D341Med (cell line): Measurements from ENCODE around the gene N4BP2L2.

Source experiments
- DNase-seq: peaks from one replicate; pipeline ENCODE4 v3.0.0; 2012; ENCODE audit warnings: low spot score

The N4BP2L2 gene

GRCh38 chr13:32530841-32531253 is 7.7 kb downstream of the N4BP2L2 start:
- no peak for DNase-seq

- no peak for DNase-seq
These were observed 10.2 kb downstream of the N4BP2L2 start for GRCh38 chr13:32528358-32528757.

- DNase-seq: no peak
These were observed 11.4 kb downstream of the N4BP2L2 start for GRCh38 chr13:32527151-32527550.

GRCh38 chr13:32525766-32526165 is 12.8 kb downstream of the N4BP2L2 start:
- DNase-seq: no peak

GRCh38 chr13:32515246-32515645 is 23.3 kb downstream of the N4BP2L2 start:
- DNase-seq: no peak

GRCh38 chr13:32511482-32511881 is 27.1 kb downstream of the N4BP2L2 start:
- no peak for DNase-seq

GRCh38 chr13:32504876-32505275 is 33.7 kb downstream of the N4BP2L2 start:
- no peak for DNase-seq

GRCh38 chr13:32504263-32504662 is 34.3 kb downstream of the N4BP2L2 start:
- no peak for DNase-seq

- DNase-seq: no peak
These were observed 34.9 kb downstream of the N4BP2L2 start for GRCh38 chr13:32503727-32504126.

GRCh38 chr13:32501064-32501463 is 37.5 kb downstream of the N4BP2L2 start:
- DNase-seq: no peak

- no peak for DNase-seq
These were observed 38.9 kb downstream of the N4BP2L2 start for GRCh38 chr13:32499538-32500210.

- DNase-seq: no peak
These were observed 41.0 kb downstream of the N4BP2L2 start for GRCh38 chr13:32497589-32497988.

GRCh38 chr13:32496599-32497160 is 41.9 kb downstream of the N4BP2L2 start:
- no peak for DNase-seq

- DNase-seq: no peak
These were observed 42.8 kb downstream of the N4BP2L2 start for GRCh38 chr13:32495841-32496240.

GRCh38 chr13:32495429-32495828 is 43.2 kb downstream of the N4BP2L2 start:
- no peak for DNase-seq

GRCh38 chr13:32491028-32491427 is 47.6 kb downstream of the N4BP2L2 start:
- DNase-seq: no peak

GRCh38 chr13:32476892-32477291 is 61.7 kb downstream of the N4BP2L2 start:
- DNase-seq: no peak

GRCh38 chr13:32476021-32476731 is 62.4 kb downstream of the N4BP2L2 start:
- no peak for DNase-seq

GRCh38 chr13:32474999-32475792 is 63.4 kb downstream of the N4BP2L2 start:
- no peak for DNase-seq

- no peak for DNase-seq
These were observed 64.9 kb downstream of the N4BP2L2 start for GRCh38 chr13:32473650-32474049.

- no peak for DNase-seq
These were observed 66.4 kb downstream of the N4BP2L2 start for GRCh38 chr13:32472194-32472621.

- DNase-seq: no peak
These were observed 67.2 kb downstream of the N4BP2L2 start for GRCh38 chr13:32471187-32471922.
